ENCODE measurements around the gene ST7. TPM values are rescaled to one million over a fixed set of nuclear protein-coding genes. Genes with fewer than 3 reads are reported as not detected.

Gene ST7
- total and polyA plus RNA-seq, 2 donors from 2014 or later, result 21.5 to 29.8 TPM

DNA sequence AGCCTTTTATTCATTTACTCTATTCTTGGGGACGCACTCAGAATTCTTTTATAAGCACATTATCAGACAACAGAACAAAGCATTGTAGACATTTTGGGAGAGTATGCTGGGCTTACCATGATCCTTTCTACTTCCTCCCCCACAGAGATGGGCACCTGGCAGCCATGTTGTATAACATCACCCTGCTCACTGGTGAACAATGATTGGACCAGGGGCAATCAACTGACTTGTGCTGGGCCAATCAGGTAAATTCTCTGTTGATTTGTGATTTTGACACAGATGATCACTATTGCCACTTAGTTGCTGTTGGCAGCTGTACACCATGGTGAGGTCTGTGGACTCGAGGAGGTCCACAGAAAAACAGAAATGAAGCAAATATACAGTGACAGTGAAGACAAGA lies 325.9 kb downstream of the ST7 start:
- Histone ChIP-seq H3K4me1 (ENCODE audit: control insufficient read depth in 2 of 3, insufficient read depth in 2 of 3, low read depth in 1 of 3, low read length in 3 of 3) (no peaks in the 10 kb centered on the region), H3K9ac (ENCODE audit: low read length in 3 of 3) (no peak overlapping the region), H3K4me3 (ENCODE audit: low read length in 3 of 3) (no peak overlapping the region), H3K27me3 (ENCODE audit: control insufficient read depth, insufficient read depth, low read length) (no peaks in the 10 kb centered on the region), H3K9me3 (ENCODE audit: control insufficient read depth in 2 of 3, insufficient read depth in 1 of 3, low read length in 3 of 3) (no peaks in the 10 kb centered on the region), H3K36me3 (ENCODE audit: control insufficient read depth in 2 of 3, insufficient read depth in 3 of 3, low read length in 3 of 3) (no peaks in the 10 kb centered on the region), H3K27ac (ENCODE audit: low read depth in 2 of 2, low read length in 2 of 2) (no peak overlapping the region)
- TF ChIP-seq, protein P1, sequence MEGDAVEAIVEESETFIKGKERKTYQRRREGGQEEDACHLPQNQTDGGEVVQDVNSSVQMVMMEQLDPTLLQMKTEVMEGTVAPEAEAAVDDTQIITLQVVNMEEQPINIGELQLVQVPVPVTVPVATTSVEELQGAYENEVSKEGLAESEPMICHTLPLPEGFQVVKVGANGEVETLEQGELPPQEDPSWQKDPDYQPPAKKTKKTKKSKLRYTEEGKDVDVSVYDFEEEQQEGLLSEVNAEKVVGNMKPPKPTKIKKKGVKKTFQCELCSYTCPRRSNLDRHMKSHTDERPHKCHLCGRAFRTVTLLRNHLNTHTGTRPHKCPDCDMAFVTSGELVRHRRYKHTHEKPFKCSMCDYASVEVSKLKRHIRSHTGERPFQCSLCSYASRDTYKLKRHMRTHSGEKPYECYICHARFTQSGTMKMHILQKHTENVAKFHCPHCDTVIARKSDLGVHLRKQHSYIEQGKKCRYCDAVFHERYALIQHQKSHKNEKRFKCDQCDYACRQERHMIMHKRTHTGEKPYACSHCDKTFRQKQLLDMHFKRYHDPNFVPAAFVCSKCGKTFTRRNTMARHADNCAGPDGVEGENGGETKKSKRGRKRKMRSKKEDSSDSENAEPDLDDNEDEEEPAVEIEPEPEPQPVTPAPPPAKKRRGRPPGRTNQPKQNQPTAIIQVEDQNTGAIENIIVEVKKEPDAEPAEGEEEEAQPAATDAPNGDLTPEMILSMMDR (IDR thresholded peaks at IDR 0.05; ENCODE audit: borderline replicate concordance, extremely low read depth, insufficient read depth), result no peak
- FAIRE-seq (no peak), DNase-seq (no peak)
- intact Hi-C loops (cut with DNase I), result no loop called here

Small RNAs within 50 kb of the gene (microRNA-seq; reads per million reads assigned to microRNA genes)
- not detected for gene MIR6132

Other genes with a start within 250 kb of the ST7 start
- 295 TPM for gene CAPZA2, start 90.9 kb upstream of the ST7 start, total RNA-seq
- gene CAPZA2, start 90.9 kb upstream of the ST7 start, polyA plus RNA-seq (ENCODE audit: insufficient read depth, low read depth, low replicate concordance), result 130 TPM

All from kidney (tissue), 14 donors.